Body of pancreas (tissue), 4 donors: ENCODE results near the gene KIF23. TPM values are rescaled to one million over a fixed set of nuclear protein-coding genes. Genes with fewer than 3 reads are reported as not detected.

Source experiments
- ATAC-seq: fragments of 150-250 bp; one replicate; pipeline ENCODE4 v1.9.1; 2016
- DNase-seq, 4 donors: peaks; one replicate each; pipeline ENCODE4 v3.0.0-alpha.2; 2019
- H3K27ac ChIP-seq, 4 donors: fragments of 200-600 bp; sonication (generic); 1 replicate in 3 of 4; 2 replicates in 1 of 4; pipeline versions ENCODE4 v1.5.1 to v1.6.1; 2016 to 2019; ENCODE audit warnings: mild to moderate bottlenecking in 1 of 4, mixed read lengths in 1 of 4, moderate library complexity in 1 of 4
- H3K27me3 ChIP-seq, 2 donors: fragments of 200-600 bp; sonication (generic); one replicate each; pipeline ENCODE4 v1.6.0; 2016; ENCODE audit warnings: mild to moderate bottlenecking in 1 of 2
- H3K36me3 ChIP-seq, 2 donors: fragments of 200-600 bp; sonication (generic); replicated peaks in 1 of 2; 2 replicates each; pipeline ENCODE4 v1.5.1; 2016; ENCODE audit warnings: low read depth in 2 of 2; ENCODE audit not compliant: insufficient read depth in 1 of 2
- H3K4me1 ChIP-seq: fragments of 200-600 bp; sonication (generic); one replicate; pipeline ENCODE4 v1.6.0; 2016
- H3K4me3 ChIP-seq, 2 donors: fragments of 200-600 bp; sonication (generic); 1 replicate in 1 of 2; 2 replicates in 1 of 2; pipeline ENCODE4 v1.5.1; 2016 to 2019
- H3K9me3 ChIP-seq, 3 donors: fragments of 200-600 bp; sonication (generic); 1 replicate in 2 of 3; 2 replicates in 1 of 3; pipeline ENCODE4 v1.5.1; 2016
- CTCF ChIP-seq, 7 experiments: fragments of 450-650 bp in 4 of 7; fragments of 200-600 bp in 3 of 7; sonication (generic) in 3 of 7; IDR thresholded peaks; one replicate each; pipeline ENCODE4 v1.5.1; 2016 to 2019; ENCODE audit warnings: antibody characterized with exemption in 7 of 7
- POLR2A ChIP-seq, 3 donors: fragments of 450-650 bp; IDR thresholded peaks; one replicate each; pipeline ENCODE4 v1.6.1; 2016; ENCODE audit warnings: antibody characterized with exemption in 3 of 3, mild to moderate bottlenecking in 2 of 3
- WGBS, 2 donors: methylation state at CpG; one replicate each; pipeline ENCODE4 v1.1.5; 2017; 5-methylcytosine and 5-hydroxymethylcytosine counted together
- intact Hi-C: fragments of 100-400 bp; cut with DNase I; formaldehyde crosslinking; loops from one replicate; pipeline ENCODE4 v1.15.1; 2023
- total RNA-seq, 2 donors: library from RNA; depleted of rRNA; stranded (reverse); fragments of >200 nt; gene quantifications; one replicate each; pipeline ENCODE4 v1.1.0, GENCODE V29; 2016

The KIF23 gene
- total RNA-seq, 2 donors from 2014 or later = 0.99 to 2.9 TPM

- no peak overlapping the region for H3K27ac ChIP-seq
- no peaks in the 10 kb centered on the region for H3K27me3 ChIP-seq
- H3K36me3 ChIP-seq = no peaks in the 10 kb centered on the region
- no peaks in the 10 kb centered on the region for H3K9me3 ChIP-seq
- no peak for DNase-seq
- peaks cover 16% of the 10 kb centered on the region for H3K4me1 ChIP-seq
- intact Hi-C loops = no loop called here
- no peak for TF ChIP-seq CTCF (IDR thresholded peaks at IDR 0.05)
- no peak for TF ChIP-seq POLR2A (IDR thresholded peaks at IDR 0.05)
- H3K4me3 ChIP-seq = no peak overlapping the region
- ATAC-seq = no peak
These were observed 7.3 kb downstream of the KIF23 start for GRCh38 chr15:69421498-69421897.

- no peaks in the 10 kb centered on the region for H3K9me3 ChIP-seq
- 94 to 95% methylated on average over 4 of the region's 4 CpGs for WGBS, 2 donors
- TF ChIP-seq POLR2A (IDR thresholded peaks at IDR 0.05) = no peak
- no peak for TF ChIP-seq CTCF (IDR thresholded peaks at IDR 0.05)
- intact Hi-C loops = no loop called here
- no peaks in the 10 kb centered on the region for H3K36me3 ChIP-seq
- H3K4me3 ChIP-seq = no peak overlapping the region
- DNase-seq = no peak
- H3K4me1 ChIP-seq = peaks cover 16% of the 10 kb centered on the region
- ATAC-seq = no peak
- H3K27ac ChIP-seq = no peak overlapping the region
- H3K27me3 ChIP-seq = peaks cover 0 to 4% of the 10 kb centered on the region in 2 donors
These were observed 8.3 kb downstream of the KIF23 start for GRCh38 chr15:69422336-69422895.

GRCh38 chr15:69424001-69424400 is 9.9 kb downstream of the KIF23 start:
- DNase-seq (no peak), ATAC-seq (no peak)
- peaks cover 16% of the 10 kb centered on the region for H3K4me1 ChIP-seq
- intact Hi-C loops = no loop called here
- TF ChIP-seq POLR2A (IDR thresholded peaks at IDR 0.05) (no peak), CTCF (IDR thresholded peaks at IDR 0.05) (no peak)
- H3K4me3 ChIP-seq = no peak overlapping the region
- 63 to 75% methylated on average over 2 of the region's 2 CpGs for WGBS, 2 donors
- peaks cover 0 to 5% of the 10 kb centered on the region in 2 donors for H3K27me3 ChIP-seq
- no peaks in the 10 kb centered on the region for H3K9me3 ChIP-seq
- H3K27ac ChIP-seq = no peak overlapping the region
- H3K36me3 ChIP-seq = no peaks in the 10 kb centered on the region

- intact Hi-C loops = no loop called here
- DNase-seq (peak in 2 of 4 donors; percentile 14 to 45), ATAC-seq (peak; percentile 76)
- H3K4me1 ChIP-seq = peaks cover 16% of the 10 kb centered on the region
- H3K27ac ChIP-seq = no peak overlapping the region
- WGBS, 2 donors = 27 to 29% methylated on average over 1 of the region's 1 CpG
- TF ChIP-seq CTCF (IDR thresholded peaks at IDR 0.05) (no peak), POLR2A (IDR thresholded peaks at IDR 0.05) (no peak)
- no peaks in the 10 kb centered on the region for H3K36me3 ChIP-seq
- peaks cover 0 to 5% of the 10 kb centered on the region in 2 donors for H3K27me3 ChIP-seq
- no peaks in the 10 kb centered on the region for H3K9me3 ChIP-seq
- H3K4me3 ChIP-seq = no peak overlapping the region
These were observed 10.7 kb downstream of the KIF23 start for GRCh38 chr15:69424748-69425413.

GRCh38 chr15:69433831-69434230 is 19.7 kb downstream of the KIF23 start:
- no peaks in the 10 kb centered on the region for H3K9me3 ChIP-seq
- H3K36me3 ChIP-seq = no peaks in the 10 kb centered on the region
- H3K27me3 ChIP-seq = no peaks in the 10 kb centered on the region
- no peak for TF ChIP-seq POLR2A (IDR thresholded peaks at IDR 0.05)
- TF ChIP-seq CTCF (IDR thresholded peaks at IDR 0.05) = no peak
- intact Hi-C loops = no loop called here
- no peak overlapping the region for H3K27ac ChIP-seq
- DNase-seq (no peak), ATAC-seq (no peak)
- H3K4me3 ChIP-seq = no peak overlapping the region
- WGBS, 2 donors = 87 to 88% methylated on average over 1 of the region's 1 CpG
- peaks cover 9% of the 10 kb centered on the region for H3K4me1 ChIP-seq
